Osteocyte (in vitro differentiated cells): Measurements from ENCODE around the gene APLNR. TPM values are rescaled to one million over a fixed set of nuclear protein-coding genes. Genes with fewer than 3 reads are reported as not detected.

Experiments used
- DNase-seq: peaks from one replicate; pipeline ENCODE4 v3.0.0; 2021; ENCODE audit warnings: mixed read lengths; ENCODE audit not compliant: unreplicated experiment; ENCODE audit errors: extremely low spot score
- H3K27ac Mint-ChIP-seq: one replicate; pipeline ENCODE4 v1.8.0; 2021; ENCODE audit warnings: mild to moderate bottlenecking, mixed read lengths; ENCODE audit not compliant: unreplicated experiment
- H3K27me3 Mint-ChIP-seq: one replicate; pipeline ENCODE4 v1.8.0; 2021; ENCODE audit warnings: mixed read lengths; ENCODE audit not compliant: unreplicated experiment
- H3K36me3 Mint-ChIP-seq: one replicate; pipeline ENCODE4 v1.8.0; 2021; ENCODE audit warnings: mixed read lengths; ENCODE audit not compliant: unreplicated experiment
- H3K4me1 Mint-ChIP-seq: one replicate; pipeline ENCODE4 v1.8.0; 2021; ENCODE audit warnings: mixed read lengths; ENCODE audit not compliant: unreplicated experiment
- H3K4me3 Mint-ChIP-seq: one replicate; pipeline ENCODE4 v1.8.0; 2021; ENCODE audit warnings: mild to moderate bottlenecking, moderate library complexity, mixed read lengths; ENCODE audit not compliant: unreplicated experiment
- H3K9me3 Mint-ChIP-seq: one replicate; pipeline ENCODE4 v1.8.0; 2021; ENCODE audit warnings: mixed read lengths; ENCODE audit not compliant: unreplicated experiment
- total RNA-seq: library from RNA; stranded (reverse); gene quantifications from 2 replicates; pipeline ENCODE4 v1.2.1, GENCODE V29; 2021
- TF ChIP-seq, protein P1 (sequence below): fragments of 200-600 bp; sonication (generic); IDR thresholded peaks from 2 replicates; pipeline ENCODE4 v1.5.0; 2021; ENCODE audit warnings: antibody characterized with exemption, mild to moderate bottlenecking, moderate library complexity

The APLNR gene
- total RNA-seq, 1 donor from 2014 or later: not detected

DNA sequence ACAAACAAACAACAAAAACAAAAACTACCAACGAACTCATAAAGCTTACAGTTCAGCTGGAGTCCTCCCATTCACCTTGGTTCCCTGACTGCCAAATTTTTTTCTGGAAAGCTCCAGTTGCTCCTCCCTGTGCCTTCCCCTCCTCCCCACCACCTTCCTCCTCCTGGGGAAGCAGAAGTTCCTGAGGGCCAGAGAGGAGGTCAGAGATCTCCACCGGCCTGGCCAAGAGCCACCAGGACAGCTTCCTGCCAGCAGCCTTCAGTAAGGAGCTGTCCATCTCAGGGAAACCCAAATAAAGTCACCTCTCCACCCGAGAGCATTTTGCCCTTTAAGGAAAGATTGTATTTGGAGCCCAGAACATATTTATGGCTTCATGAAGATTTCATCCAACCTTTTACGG lies 20.0 kb downstream of the APLNR start:
- no peaks in the 10 kb centered on the region for H3K27me3 Mint-ChIP-seq
- H3K4me1 Mint-ChIP-seq: no peaks in the 10 kb centered on the region
- H3K4me3 Mint-ChIP-seq: no peak overlapping the region
- no peaks in the 10 kb centered on the region for H3K36me3 Mint-ChIP-seq
- H3K27ac Mint-ChIP-seq: no peak overlapping the region
- H3K9me3 Mint-ChIP-seq: no peaks in the 10 kb centered on the region
- TF ChIP-seq, protein P1, sequence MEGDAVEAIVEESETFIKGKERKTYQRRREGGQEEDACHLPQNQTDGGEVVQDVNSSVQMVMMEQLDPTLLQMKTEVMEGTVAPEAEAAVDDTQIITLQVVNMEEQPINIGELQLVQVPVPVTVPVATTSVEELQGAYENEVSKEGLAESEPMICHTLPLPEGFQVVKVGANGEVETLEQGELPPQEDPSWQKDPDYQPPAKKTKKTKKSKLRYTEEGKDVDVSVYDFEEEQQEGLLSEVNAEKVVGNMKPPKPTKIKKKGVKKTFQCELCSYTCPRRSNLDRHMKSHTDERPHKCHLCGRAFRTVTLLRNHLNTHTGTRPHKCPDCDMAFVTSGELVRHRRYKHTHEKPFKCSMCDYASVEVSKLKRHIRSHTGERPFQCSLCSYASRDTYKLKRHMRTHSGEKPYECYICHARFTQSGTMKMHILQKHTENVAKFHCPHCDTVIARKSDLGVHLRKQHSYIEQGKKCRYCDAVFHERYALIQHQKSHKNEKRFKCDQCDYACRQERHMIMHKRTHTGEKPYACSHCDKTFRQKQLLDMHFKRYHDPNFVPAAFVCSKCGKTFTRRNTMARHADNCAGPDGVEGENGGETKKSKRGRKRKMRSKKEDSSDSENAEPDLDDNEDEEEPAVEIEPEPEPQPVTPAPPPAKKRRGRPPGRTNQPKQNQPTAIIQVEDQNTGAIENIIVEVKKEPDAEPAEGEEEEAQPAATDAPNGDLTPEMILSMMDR: no peak
- DNase-seq: no peak

DNA sequence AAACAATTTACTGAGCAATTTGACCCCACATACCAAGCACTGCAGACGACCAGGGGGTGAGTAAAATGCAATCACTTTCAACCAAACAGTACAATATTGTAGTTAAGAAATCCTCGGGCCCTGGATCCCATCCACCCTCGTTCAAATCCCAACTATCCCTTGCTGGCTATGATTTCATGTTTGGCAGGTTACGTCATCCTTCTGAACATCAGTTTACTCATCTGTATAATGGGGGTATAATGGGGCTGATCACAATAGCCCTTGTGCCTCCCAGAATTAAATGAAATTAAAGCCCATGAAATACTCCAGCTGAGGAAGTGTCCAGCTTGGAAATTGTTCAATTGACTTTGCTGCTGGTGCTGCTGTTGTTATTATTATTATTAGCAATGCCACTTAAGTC lies 20.6 kb downstream of the APLNR start:
- DNase-seq: no peak
- no peaks in the 10 kb centered on the region for H3K4me1 Mint-ChIP-seq
- H3K27me3 Mint-ChIP-seq: peaks cover under 1% of the 10 kb centered on the region
- no peak overlapping the region for H3K27ac Mint-ChIP-seq
- H3K4me3 Mint-ChIP-seq: no peak overlapping the region
- TF ChIP-seq, protein P1: no peak
- H3K36me3 Mint-ChIP-seq: no peaks in the 10 kb centered on the region
- H3K9me3 Mint-ChIP-seq: no peaks in the 10 kb centered on the region

DNA sequence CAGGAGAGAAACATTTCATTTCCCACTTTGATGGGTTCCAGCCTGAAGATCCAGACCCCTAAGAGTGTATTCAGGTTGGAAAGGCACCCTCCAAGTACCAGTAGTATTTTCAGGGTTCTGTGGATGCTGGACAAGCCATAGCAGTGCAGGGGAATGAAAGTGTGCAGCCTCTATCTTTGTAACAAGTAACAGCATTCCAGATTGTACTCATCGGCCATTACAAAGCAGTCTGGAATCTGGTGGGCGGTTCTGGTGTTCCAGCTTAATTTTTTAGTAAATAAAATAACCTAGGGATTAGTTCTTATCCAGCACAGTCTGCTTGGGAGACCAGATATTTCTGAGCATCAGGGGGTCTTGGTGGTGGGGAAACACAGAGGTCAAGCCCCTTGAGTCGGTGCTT lies 22.6 kb downstream of the APLNR start:
- TF ChIP-seq, protein P1: no peak
- peaks cover 2% of the 10 kb centered on the region for H3K27me3 Mint-ChIP-seq
- no peaks in the 10 kb centered on the region for H3K9me3 Mint-ChIP-seq
- H3K27ac Mint-ChIP-seq: no peak overlapping the region
- H3K36me3 Mint-ChIP-seq: no peaks in the 10 kb centered on the region
- no peak for DNase-seq
- no peaks in the 10 kb centered on the region for H3K4me1 Mint-ChIP-seq
- no peak overlapping the region for H3K4me3 Mint-ChIP-seq

DNA sequence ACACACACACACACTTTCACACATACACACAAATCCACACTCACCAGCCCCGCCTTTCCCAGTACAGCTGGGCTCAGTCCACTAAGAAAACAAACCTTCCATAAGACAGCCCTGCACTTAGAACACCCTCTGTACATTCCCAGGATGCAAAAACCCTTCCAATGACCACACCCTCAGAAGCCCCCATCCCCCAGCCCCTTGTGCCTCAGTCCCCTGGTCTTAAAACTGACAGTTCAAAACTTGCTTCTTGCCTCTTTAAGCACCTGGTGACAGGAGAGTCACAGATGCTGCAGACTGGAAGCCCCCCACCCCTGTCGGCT lies 23.0 kb downstream of the APLNR start:
- H3K36me3 Mint-ChIP-seq: no peaks in the 10 kb centered on the region
- no peak overlapping the region for H3K4me3 Mint-ChIP-seq
- H3K4me1 Mint-ChIP-seq: no peaks in the 10 kb centered on the region
- H3K27ac Mint-ChIP-seq: no peak overlapping the region
- no peak for DNase-seq
- TF ChIP-seq, protein P1: no peak
- no peaks in the 10 kb centered on the region for H3K9me3 Mint-ChIP-seq
- peaks cover 4% of the 10 kb centered on the region for H3K27me3 Mint-ChIP-seq

DNA sequence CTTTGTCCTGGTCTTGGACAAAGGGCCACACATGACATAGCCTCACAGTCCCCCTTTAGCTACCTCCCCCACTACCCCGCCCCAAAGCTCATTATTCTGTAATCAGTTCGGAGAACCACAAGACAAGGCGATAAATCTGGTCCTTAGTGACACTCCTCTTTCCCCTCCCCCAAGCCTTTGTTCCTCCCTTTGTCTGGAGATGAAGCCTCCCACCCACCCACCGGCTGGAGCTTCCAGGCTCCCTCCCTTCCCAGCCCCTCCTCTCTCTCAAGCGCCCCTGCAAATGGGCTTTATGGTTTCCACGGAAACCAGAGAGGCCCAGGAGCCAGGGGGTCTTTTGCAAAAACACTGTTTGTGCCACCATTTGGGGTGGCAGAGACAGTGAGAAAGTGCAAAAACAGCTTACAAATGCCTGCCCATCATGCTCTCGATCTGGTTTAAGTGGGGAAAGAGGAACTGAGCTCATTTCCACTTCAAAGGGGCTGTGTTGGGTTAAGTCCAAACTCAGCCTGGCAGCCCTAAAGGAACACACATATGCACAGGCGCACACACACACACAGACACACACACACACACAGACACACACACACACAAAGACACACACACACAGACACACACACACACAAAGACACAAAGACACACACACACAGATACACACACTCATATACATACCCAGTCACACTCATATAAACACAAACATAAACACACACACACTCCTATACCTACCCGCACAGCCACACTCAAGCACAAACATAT lies 23.5 kb downstream of the APLNR start:
- no peak overlapping the region for H3K4me3 Mint-ChIP-seq
- DNase-seq: no peak
- no peak overlapping the region for H3K27ac Mint-ChIP-seq
- H3K27me3 Mint-ChIP-seq: peaks cover 4% of the 10 kb centered on the region
- H3K4me1 Mint-ChIP-seq: no peaks in the 10 kb centered on the region
- no peaks in the 10 kb centered on the region for H3K9me3 Mint-ChIP-seq
- TF ChIP-seq, protein P1: no peak
- H3K36me3 Mint-ChIP-seq: no peaks in the 10 kb centered on the region
